ENCODE results near the gene TGOLN2. TPM values are rescaled to one million over a fixed set of nuclear protein-coding genes. Genes with fewer than 3 reads are reported as not detected.

Gene TGOLN2
- total RNA-seq, 2 donors from 2014 or later: 71.1 to 73.9 TPM

DNA sequence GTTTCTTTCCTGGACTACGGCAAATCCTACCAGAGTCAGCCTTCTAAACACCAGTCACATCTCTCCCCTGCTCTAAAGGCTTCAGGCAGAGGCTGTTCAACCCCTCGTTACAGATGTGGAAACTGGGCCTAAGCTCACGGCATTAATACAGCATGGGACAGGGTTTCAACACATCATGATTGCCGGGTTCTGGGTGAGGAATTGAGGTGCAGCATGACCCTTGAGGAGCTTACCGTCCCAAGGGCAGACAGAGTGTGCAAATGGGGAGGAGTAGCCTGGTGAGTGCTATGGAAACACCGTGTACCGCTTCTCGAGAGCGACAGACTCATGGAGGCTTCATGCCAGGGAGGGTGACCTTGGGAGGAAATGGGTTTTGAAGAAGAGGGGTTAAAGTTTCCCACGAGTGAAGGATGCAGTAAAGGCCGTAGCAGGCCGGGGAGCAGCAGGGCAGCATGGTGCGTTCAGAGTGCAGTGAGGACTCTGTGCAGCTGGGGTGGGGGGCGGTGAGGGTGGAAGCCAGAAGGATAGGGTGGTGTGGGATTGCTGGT, 51.1 kb downstream of the TGOLN2 start:
- no peak for DNase-seq
- intact Hi-C loops (cut with DNase I): no loop called here
- peak; percentile 20 to 49 for ATAC-seq

DNA sequence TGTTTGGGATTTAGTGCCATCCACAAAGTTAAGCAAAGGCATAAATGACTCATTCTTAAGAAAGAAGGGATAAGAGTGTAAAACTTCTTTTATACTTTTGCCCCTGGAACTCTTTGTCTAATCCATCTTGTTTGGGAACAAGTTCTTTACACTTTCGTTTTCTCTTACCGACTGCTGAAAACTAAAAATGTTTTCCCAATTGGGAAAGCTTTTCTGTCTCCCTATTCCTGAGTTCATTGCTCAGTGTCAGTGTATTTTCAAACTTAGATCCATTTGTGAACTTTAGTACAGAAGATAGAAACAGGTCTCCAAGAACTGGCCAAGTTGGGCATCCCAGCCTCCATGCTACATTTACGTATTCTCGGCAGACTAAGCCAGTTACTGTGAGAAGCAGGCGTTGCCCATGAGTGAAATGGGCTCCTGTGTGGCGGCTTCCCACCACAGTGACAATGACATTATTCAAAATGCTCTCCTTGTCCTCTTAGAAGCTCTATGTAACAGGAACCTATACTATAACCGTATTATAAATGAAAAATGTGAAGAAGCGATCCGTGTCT, 51.7 kb downstream of the TGOLN2 start:
- DNase-seq (no peak), ATAC-seq (no peak)
- intact Hi-C loops (cut with DNase I): no loop called here

DNA sequence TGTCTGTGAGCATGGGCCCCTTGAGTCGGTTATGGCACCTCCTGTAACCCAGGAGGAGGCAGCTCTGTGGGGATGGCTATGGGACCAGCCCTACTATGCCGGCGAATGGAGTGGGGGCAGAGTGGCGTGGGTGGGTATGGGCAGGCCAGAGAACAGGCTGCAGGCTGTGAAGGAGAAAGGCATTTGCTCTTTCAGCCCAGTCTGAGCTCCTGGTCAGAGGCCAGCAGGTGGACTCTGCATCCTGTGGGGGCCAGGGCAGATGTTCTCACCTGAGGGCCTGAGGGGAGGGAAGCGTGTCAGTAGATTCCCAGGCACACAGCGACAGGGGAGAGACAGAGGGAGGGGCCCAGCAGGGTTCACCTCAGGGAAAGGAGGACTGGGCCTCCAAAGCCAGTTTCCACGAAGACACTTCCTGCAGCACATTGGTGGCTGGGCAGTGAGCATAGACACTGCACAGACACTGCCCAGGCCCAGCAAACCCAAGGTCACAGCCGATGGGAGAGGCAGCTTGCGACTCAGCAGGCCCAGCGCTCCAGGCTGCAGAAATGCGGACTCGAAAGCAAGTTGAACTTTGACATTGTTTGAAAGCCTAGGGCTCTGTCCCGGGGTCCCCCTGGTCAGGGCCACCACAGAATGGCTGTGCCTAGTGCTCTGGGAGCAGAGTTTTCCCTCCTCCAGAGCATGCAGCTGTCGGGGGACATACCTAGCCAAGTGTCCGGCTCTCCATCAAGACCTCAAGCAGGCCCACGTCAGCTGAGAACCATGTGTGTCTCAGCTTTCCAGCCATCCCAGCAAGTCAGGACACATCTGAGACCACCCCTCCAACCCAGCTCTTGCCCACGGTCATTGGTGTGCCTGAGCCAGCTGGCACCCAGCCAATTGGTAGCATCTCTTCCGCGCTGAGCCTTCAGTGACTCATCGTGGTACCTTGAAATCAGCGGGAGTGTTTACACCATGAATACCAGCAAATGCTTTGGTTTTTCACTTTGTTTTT, 53.8 kb downstream of the TGOLN2 start:
- ATAC-seq (peak in 1 of 2 donors; percentile 15), DNase-seq (peak; percentile 39)
- intact Hi-C loops (cut with DNase I): no loop called here

DNA sequence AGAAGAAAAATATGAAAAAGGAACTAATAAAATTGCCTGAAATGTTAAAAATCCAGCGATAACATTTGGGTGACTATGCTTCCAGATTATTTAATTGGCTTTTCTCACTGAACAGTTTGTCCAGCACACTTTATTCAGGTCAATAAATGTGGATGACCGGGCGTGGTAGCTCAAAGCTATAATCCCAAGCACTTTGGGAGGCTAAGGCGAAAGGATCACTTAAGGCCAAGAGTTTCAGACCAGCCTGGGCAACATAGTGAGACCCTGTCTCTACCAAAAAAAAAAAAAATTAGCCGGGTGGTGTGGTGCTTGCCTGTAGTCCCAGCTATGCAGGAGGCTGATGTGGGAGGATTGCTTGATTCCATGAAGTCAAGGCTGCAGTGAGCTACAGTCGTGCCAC, 55.4 kb downstream of the TGOLN2 start:
- intact Hi-C loops (cut with DNase I): no loop called here
- ATAC-seq: no peak
- no peak for DNase-seq

DNA sequence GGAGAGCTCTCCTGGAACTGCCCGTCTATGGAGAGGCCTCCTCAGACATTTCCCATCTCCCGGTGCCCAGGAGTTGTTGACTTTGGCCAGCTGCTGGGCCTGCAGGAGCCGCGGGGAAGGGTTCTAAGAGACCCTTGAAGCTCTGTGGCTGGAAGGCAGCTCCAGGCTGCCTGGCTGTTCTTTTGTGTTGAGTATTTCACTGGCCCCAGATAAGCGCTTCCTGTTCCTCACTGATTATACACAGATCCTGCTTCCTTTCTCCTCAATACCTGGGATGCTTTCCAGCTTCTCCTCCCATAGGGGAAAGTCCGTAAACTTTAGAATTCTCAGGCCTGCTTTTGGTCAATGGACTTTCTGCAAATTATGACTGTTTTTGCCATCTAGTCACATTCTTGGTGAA, 57.8 kb downstream of the TGOLN2 start:
- ATAC-seq: peak in 1 of 2 donors; percentile 58
- intact Hi-C loops (cut with DNase I): no loop called here
- DNase-seq: peak; percentile 54

Other genes starting within 250 kb of the TGOLN2 start
- 10 to 100 TPM; 17.1 to 17.3 TPM for gene TCF7L1, start 194.6 kb downstream of the TGOLN2 start, total RNA-seq
- gene RETSAT, start 26.5 kb upstream of the TGOLN2 start, total RNA-seq: 10 to 100 TPM; 79.9 to 84.0 TPM
- 10 to 100 TPM; 15.4 to 22.1 TPM for gene ELMOD3, start 26.8 kb upstream of the TGOLN2 start, total RNA-seq
- gene CAPG, start 82.4 kb upstream of the TGOLN2 start, total RNA-seq: 10 to 100 TPM; 13.6 to 20.3 TPM
- gene SH2D6, start 90.7 kb upstream of the TGOLN2 start, total RNA-seq: under 1 TPM; 0.29 to 0.37 TPM
- 100 to 1,000 TPM; 107 to 389 TPM for gene MAT2A, start 211.2 kb upstream of the TGOLN2 start, total RNA-seq
- gene GGCX, start 233.5 kb upstream of the TGOLN2 start, total RNA-seq: 10 to 100 TPM; 34.0 to 37.3 TPM
- gene VAMP8, start 249.6 kb upstream of the TGOLN2 start, total RNA-seq: 10 to 100 TPM; 30.3 to 54.8 TPM

Measured in left cardiac atrium (tissue), 4 donors.